Body of pancreas (tissue), 4 donors: ENCODE data around the gene SMAD4.

ENCODE experiments used
- CTCF ChIP-seq, 7 experiments: fragments of 450-650 bp in 4 of 7; fragments of 200-600 bp in 3 of 7; sonication (generic) in 3 of 7; IDR thresholded peaks; one replicate each; pipeline ENCODE4 v1.5.1; 2016 to 2019; ENCODE audit warnings: antibody characterized with exemption in 7 of 7
- POLR2A ChIP-seq, 3 donors: fragments of 450-650 bp; IDR thresholded peaks; one replicate each; pipeline ENCODE4 v1.6.1; 2016; ENCODE audit warnings: antibody characterized with exemption in 3 of 3, mild to moderate bottlenecking in 2 of 3

DNA sequence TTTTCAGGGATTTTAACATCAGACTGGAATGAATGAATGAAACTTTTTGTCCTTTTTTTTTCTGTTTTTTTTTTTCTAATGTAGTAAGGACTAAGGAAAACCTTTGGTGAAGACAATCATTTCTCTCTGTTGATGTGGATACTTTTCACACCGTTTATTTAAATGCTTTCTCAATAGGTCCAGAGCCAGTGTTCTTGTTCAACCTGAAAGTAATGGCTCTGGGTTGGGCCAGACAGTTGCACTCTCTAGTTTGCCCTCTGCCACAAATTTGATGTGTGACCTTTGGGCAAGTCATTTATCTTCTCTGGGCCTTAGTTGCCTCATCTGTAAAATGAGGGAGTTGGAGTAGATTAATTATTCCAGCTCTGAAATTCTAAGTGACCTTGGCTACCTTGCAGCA is 53.4 kb downstream of the SMAD4 start:
- TF ChIP-seq CTCF (IDR thresholded peaks at IDR 0.05) (no peak), POLR2A (IDR thresholded peaks at IDR 0.05) (no peak)
